ENCODE results near the gene IL17RD. TPM values are rescaled to one million over a fixed set of nuclear protein-coding genes. Genes with fewer than 3 reads are reported as not detected.

IL17RD gene
- total RNA-seq, 4 donors from 2014 or later: 0.52 to 1.4 (median 0.90) TPM

- in situ Hi-C loops (cut with MboI; ENCODE audit: low sequenced_read_pairs in 4 of 4) (no loop called here), intact Hi-C loops (cut with DNase I; ENCODE audit: low total_unique reads) (loop anchor here (2.0 kb wide), 1 partner anchor 85 kb away; no protein-coding TSS in a partner anchor)
- H3K36me3 ChIP-seq: no peaks in the 10 kb centered on the region
- ATAC-seq: peak in 1 of 2 donors; percentile 21
- peaks cover 0 to 12% of the 10 kb centered on the region in 2 donors for H3K4me1 ChIP-seq
- no peak for DNase-seq
- H3K9me3 ChIP-seq: no peaks in the 10 kb centered on the region
- TF ChIP-seq CTCF (IDR thresholded peaks at IDR 0.05 in 4 of 5, conservative IDR thresholded peaks at IDR 0.05 in 1 of 5) (no peak), POLR2A (IDR thresholded peaks at IDR 0.05) (no peak)
- H3K4me3 ChIP-seq: peak overlapping the region; percentile 60 to 83 (median 68)
- H3K27me3 ChIP-seq: peaks cover 9 to 24% (median 14%) of the 10 kb centered on the region in 3 donors
- no peak overlapping the region for H3K27ac ChIP-seq
These were observed 85.7 kb downstream of the IL17RD start for GRCh38 chr3:57079474-57079831.

- peaks cover 0 to 12% of the 10 kb centered on the region in 2 donors for H3K4me1 ChIP-seq
- peak overlapping the region in 1 of 4 donors; percentile 8 for H3K27ac ChIP-seq
- no peak for TF ChIP-seq CTCF (IDR thresholded peaks at IDR 0.05 in 4 of 5, conservative IDR thresholded peaks at IDR 0.05 in 1 of 5)
- no peak for TF ChIP-seq POLR2A (IDR thresholded peaks at IDR 0.05)
- ATAC-seq: peak; percentile 41 to 55
- DNase-seq: no peak
- H3K9me3 ChIP-seq: no peaks in the 10 kb centered on the region
- in situ Hi-C loops (cut with MboI; ENCODE audit: low sequenced_read_pairs in 4 of 4): no loop called here
- intact Hi-C loops (cut with DNase I; ENCODE audit: low total_unique reads): loop anchor here (2.0 kb wide), 1 partner anchor 84 kb away; no protein-coding TSS in a partner anchor
- peak overlapping the region; percentile 60 to 83 (median 68) for H3K4me3 ChIP-seq
- H3K27me3 ChIP-seq: peaks cover 9 to 24% (median 14%) of the 10 kb centered on the region in 3 donors
- H3K36me3 ChIP-seq: no peaks in the 10 kb centered on the region
These were observed 86.3 kb downstream of the IL17RD start for GRCh38 chr3:57078635-57079473.

- peak overlapping the region; percentile 60 to 83 (median 68) for H3K4me3 ChIP-seq
- H3K27me3 ChIP-seq: peaks cover 9 to 24% (median 14%) of the 10 kb centered on the region in 3 donors
- DNase-seq (peak; percentile 42 to 47), ATAC-seq (peak; percentile 58 to 72)
- H3K4me1 ChIP-seq: peaks cover 0 to 12% of the 10 kb centered on the region in 2 donors
- in situ Hi-C loops (cut with MboI; ENCODE audit: low sequenced_read_pairs in 4 of 4): no loop called here
- intact Hi-C loops (cut with DNase I; ENCODE audit: low total_unique reads): loop anchor here (2.0 kb wide), 1 partner anchor 83 kb away; no protein-coding TSS in a partner anchor
- H3K9me3 ChIP-seq: no peaks in the 10 kb centered on the region
- no peak overlapping the region for H3K27ac ChIP-seq
- TF ChIP-seq POLR2A (IDR thresholded peaks at IDR 0.05): no peak
- no peak for TF ChIP-seq CTCF (IDR thresholded peaks at IDR 0.05 in 4 of 5, conservative IDR thresholded peaks at IDR 0.05 in 1 of 5)
- H3K36me3 ChIP-seq: no peaks in the 10 kb centered on the region
These were observed 86.9 kb downstream of the IL17RD start for GRCh38 chr3:57078344-57078634.

GRCh38 chr3:57077630-57078343 lies 87.4 kb downstream of the IL17RD start:
- Histone ChIP-seq H3K9me3 (no peaks in the 10 kb centered on the region), H3K4me1 (peaks cover 0 to 12% of the 10 kb centered on the region in 2 donors), H3K27me3 (peaks cover 9 to 24% (median 14%) of the 10 kb centered on the region in 3 donors), H3K27ac (no peak overlapping the region), H3K4me3 (peak overlapping the region; percentile 60 to 83 (median 68)), H3K36me3 (no peaks in the 10 kb centered on the region)
- no peak for DNase-seq
- TF ChIP-seq CTCF (IDR thresholded peaks at IDR 0.05 in 4 of 5, conservative IDR thresholded peaks at IDR 0.05 in 1 of 5) (no peak), POLR2A (IDR thresholded peaks at IDR 0.05) (no peak)
- ATAC-seq: no peak
- intact Hi-C loops (cut with DNase I; ENCODE audit: low total_unique reads): loop anchor here (2.0 kb wide), 1 partner anchor 83 kb away; no protein-coding TSS in a partner anchor
- in situ Hi-C loops (cut with MboI; ENCODE audit: low sequenced_read_pairs in 4 of 4): no loop called here

All from gastrocnemius medialis (tissue), 4 donors.